H9 (cell line): Measurements from ENCODE around the gene LMNTD2. TPM values are rescaled to one million over a fixed set of nuclear protein-coding genes. Genes with fewer than 3 reads are reported as not detected.

Experiments used
- DNase-seq: peaks from one replicate; pipeline ENCODE4 v3.0.0-alpha.2; 2017
- H2AFZ ChIP-seq: one replicate; pipeline ENCODE4 v1.6.1; 2013; ENCODE audit warnings: mild to moderate bottlenecking, low read length, control low read depth, moderate library complexity
- H2AK5ac ChIP-seq: 2 replicates; pipeline ENCODE4 v1.6.1; 2013; ENCODE audit warnings: low read length, control low read depth, mixed read lengths; ENCODE audit not compliant: insufficient read length
- H2BK120ac ChIP-seq: one replicate; pipeline ENCODE4 v1.6.1; 2013; ENCODE audit warnings: low read depth, mild to moderate bottlenecking, low read length, control low read depth, inconsistent platforms; ENCODE audit not compliant: poor library complexity, severe bottlenecking
- H2BK12ac ChIP-seq: 2 replicates; pipeline ENCODE4 v1.6.1; 2013; ENCODE audit warnings: low read length, control low read depth, mixed read lengths, low read depth; ENCODE audit not compliant: insufficient read length
- H2BK15ac ChIP-seq: 2 replicates; pipeline ENCODE4 v1.6.1; 2013; ENCODE audit warnings: low read depth, low read length, control low read depth
- H2BK20ac ChIP-seq: one replicate; pipeline ENCODE4 v1.6.1; 2013; ENCODE audit warnings: low read depth, mild to moderate bottlenecking, low read length, control low read depth, inconsistent platforms; ENCODE audit not compliant: poor library complexity, severe bottlenecking
- H2BK5ac ChIP-seq: 2 replicates; pipeline ENCODE4 v1.6.1; 2013; ENCODE audit warnings: low read length, control low read depth, mixed read lengths; ENCODE audit not compliant: insufficient read length
- H3K14ac ChIP-seq: 2 replicates; pipeline ENCODE4 v1.6.1; 2013; ENCODE audit warnings: low read length, control low read depth; ENCODE audit not compliant: insufficient read depth
- H3K18ac ChIP-seq: 2 replicates; pipeline ENCODE4 v1.6.1; 2013; ENCODE audit warnings: low read depth, mild to moderate bottlenecking, mixed read lengths, low read length, control low read depth; ENCODE audit not compliant: insufficient read length
- H3K23ac ChIP-seq: 2 replicates; pipeline ENCODE4 v1.6.1; 2013; ENCODE audit warnings: low read length, control low read depth, mixed read lengths, low read depth; ENCODE audit not compliant: insufficient read length
- H3K23me2 ChIP-seq: 2 replicates; pipeline ENCODE4 v1.6.1; 2013; ENCODE audit warnings: low read depth, mild to moderate bottlenecking, mixed read lengths, low read length, control low read depth; ENCODE audit not compliant: insufficient read length, poor library complexity, severe bottlenecking
- H3K27ac ChIP-seq: 2 replicates; pipeline ENCODE4 v1.5.1; 2013; ENCODE audit warnings: low read length, control low read depth, mixed read lengths, low read depth; ENCODE audit not compliant: insufficient read length
- H3K27me3 ChIP-seq: 2 replicates; pipeline ENCODE4 v1.6.1; 2013; ENCODE audit warnings: low read length, control low read depth, inconsistent platforms; ENCODE audit not compliant: insufficient read depth
- H3K4ac ChIP-seq: 2 replicates; pipeline ENCODE4 v1.6.1; 2013; ENCODE audit warnings: low read depth, mild to moderate bottlenecking, control low read depth, inconsistent platforms, low read length, moderate library complexity
- H3K4me1 ChIP-seq: 2 replicates; pipeline ENCODE4 v1.6.1; 2013; ENCODE audit warnings: low read length, control low read depth, inconsistent platforms; ENCODE audit not compliant: insufficient read depth
- H3K4me2 ChIP-seq: 2 replicates; pipeline ENCODE4 v1.6.1; 2013; ENCODE audit warnings: low read length, control low read depth, mixed read lengths; ENCODE audit not compliant: insufficient read length, insufficient read depth
- H3K56ac ChIP-seq: 2 replicates; pipeline ENCODE4 v1.6.1; 2013; ENCODE audit warnings: low read depth, mild to moderate bottlenecking, mixed read lengths, low read length, control low read depth; ENCODE audit not compliant: insufficient read length
- H3K79me1 ChIP-seq: 2 replicates; pipeline ENCODE4 v1.6.1; 2013; ENCODE audit warnings: low read depth, mild to moderate bottlenecking, moderate library complexity, low read length, control low read depth, inconsistent platforms; ENCODE audit not compliant: insufficient read depth, poor library complexity, severe bottlenecking
- H3K79me2 ChIP-seq: 2 replicates; pipeline ENCODE4 v1.6.1; 2013; ENCODE audit warnings: low read length, control low read depth, inconsistent platforms; ENCODE audit not compliant: insufficient read depth
- H3K9ac ChIP-seq: 2 replicates; pipeline ENCODE4 v1.6.1; 2013; ENCODE audit warnings: low read length, control low read depth, mixed read lengths; ENCODE audit not compliant: insufficient read length; ENCODE audit errors: extremely low read depth
- H3K9me3 ChIP-seq: one replicate; pipeline ENCODE4 v1.6.1; 2013; ENCODE audit warnings: low read depth, low read length, inconsistent platforms; ENCODE audit not compliant: control insufficient read depth
- H3T11ph ChIP-seq: one replicate; pipeline ENCODE4 v1.6.1; 2013; ENCODE audit warnings: mild to moderate bottlenecking, low read length, control low read depth, inconsistent platforms
- H4K20me1 ChIP-seq: one replicate; pipeline ENCODE4 v1.6.1; 2013; ENCODE audit not compliant: control insufficient read depth, insufficient read length, insufficient read depth
- H4K5ac ChIP-seq: 2 replicates; pipeline ENCODE4 v1.6.1; 2013; ENCODE audit warnings: low read depth, mild to moderate bottlenecking, mixed read lengths, low read length, control low read depth; ENCODE audit not compliant: insufficient read length
- H4K8ac ChIP-seq: replicated peaks from 2 replicates; pipeline ENCODE4 v1.6.1; 2013; ENCODE audit warnings: low read length, control low read depth, mixed read lengths, low read depth; ENCODE audit not compliant: insufficient read length
- H4K91ac ChIP-seq: 2 replicates; pipeline ENCODE4 v1.6.1; 2013; ENCODE audit warnings: low read depth, mild to moderate bottlenecking, moderate library complexity, mixed read lengths, low read length, control low read depth; ENCODE audit not compliant: insufficient read length
- H3K27ac Mint-ChIP-seq, 3 experiments: 2 replicates in 2 of 3; 3 replicates in 1 of 3; pipeline ENCODE4 v1.8.0; 2020 to 2021; ENCODE audit warnings: mixed read lengths in 3 of 3, mild to moderate bottlenecking in 1 of 3, moderate library complexity in 1 of 3
- H3K27me3 Mint-ChIP-seq: 2 replicates; pipeline ENCODE4 v1.8.0; 2021; ENCODE audit warnings: low read depth, mild to moderate bottlenecking, moderate library complexity, mixed read lengths
- H3K36me3 Mint-ChIP-seq, 3 experiments: 2 replicates in 2 of 3; 3 replicates in 1 of 3; pipeline ENCODE4 v1.8.0; 2020 to 2021; ENCODE audit warnings: low read depth in 3 of 3, mixed read lengths in 3 of 3; ENCODE audit not compliant: insufficient read depth in 1 of 3
- H3K4me1 Mint-ChIP-seq, 2 experiments: 2 replicates each; pipeline ENCODE4 v1.8.0; 2020; ENCODE audit warnings: mixed read lengths in 2 of 2
- H3K4me3 Mint-ChIP-seq, 2 experiments: 2 replicates in 1 of 2; 3 replicates in 1 of 2; pipeline ENCODE4 v1.8.0; 2020 to 2021; ENCODE audit warnings: mild to moderate bottlenecking in 2 of 2, mixed read lengths in 2 of 2, moderate library complexity in 1 of 2
- H3K9me3 Mint-ChIP-seq, 2 experiments: 2 replicates in 1 of 2; 3 replicates in 1 of 2; pipeline ENCODE4 v1.8.0; 2020; ENCODE audit warnings: mild to moderate bottlenecking in 2 of 2, mixed read lengths in 2 of 2, moderate library complexity in 1 of 2
- WGBS: extraction: QIAGEN DNeasy Blood & Tissue Kit; methylation state at CpG from one replicate; pipeline ENCODE4 v1.1.7; 2013; ENCODE audit warnings: missing lambda C conversion rate, low lambda C conversion rate, mixed read lengths; ENCODE audit not compliant: insufficient read length; ENCODE audit errors: extremely low coverage; 5-methylcytosine and 5-hydroxymethylcytosine counted together
- total RNA-seq: library from RNA; stranded (reverse); gene quantifications from 2 replicates; pipeline ENCODE4 v1.2.1, GENCODE V29; 2021
- TF ChIP-seq, protein P1 (sequence below): fragments of 200-600 bp; sonication (generic); conservative IDR thresholded peaks from 3 replicates; pipeline ENCODE4 v1.8.0; 2021; ENCODE audit warnings: antibody characterized with exemption, mild to moderate bottlenecking

The LMNTD2 gene
- total RNA-seq, 1 experiment from 2014 or later: 4.7 TPM

DNA sequence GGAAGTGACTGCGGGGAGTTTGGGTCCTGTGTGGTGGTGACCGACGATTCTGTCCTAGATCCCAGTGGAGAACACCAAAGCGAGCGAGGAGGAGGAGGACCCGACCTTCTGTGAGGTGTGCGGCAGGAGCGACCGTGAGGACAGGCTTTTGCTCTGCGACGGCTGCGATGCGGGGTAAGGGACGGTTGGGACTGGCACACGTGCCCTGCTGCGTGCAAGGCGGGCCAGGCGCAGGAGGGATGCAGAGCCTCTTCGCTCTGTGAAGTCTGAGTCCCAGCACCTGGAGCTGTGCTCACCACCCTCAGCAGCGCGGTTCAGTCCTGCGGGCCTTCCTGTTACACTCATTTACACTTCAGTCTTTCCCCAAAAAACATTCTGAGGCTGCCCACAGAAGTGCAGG is 32.0 kb upstream of the LMNTD2 start:
- Histone ChIP-seq H3K9me3 (no peaks in the 10 kb centered on the region), H2BK15ac (no peak overlapping the region), H4K20me1 (no peaks in the 10 kb centered on the region), H3K27ac (no peak overlapping the region), H3K79me2 (no peaks in the 10 kb centered on the region; the same call in 1 of the 2 replicates), H2BK20ac (no peak overlapping the region), H4K5ac (no peak overlapping the region), H3K14ac (no peak overlapping the region), H2BK5ac (no peak overlapping the region), H3K23ac (no peak overlapping the region), H3K23me2 (no peaks in the 10 kb centered on the region), H2AFZ (no peak overlapping the region), H3K4me2 (no peak overlapping the region), H3K56ac (no peak overlapping the region), H3K9ac (no peak overlapping the region), H2BK120ac (no peak overlapping the region), H2BK12ac (no peak overlapping the region), H3K4me1 (no peaks in the 10 kb centered on the region), H3K79me1 (peaks cover 4% of the 10 kb centered on the region), H4K8ac (no peak overlapping the region), H3K18ac (no peak overlapping the region), H3K27me3 (no peaks in the 10 kb centered on the region), H3K4ac (no peak overlapping the region), H4K91ac (no peak overlapping the region), H2AK5ac (no peak overlapping the region), H3T11ph (no peak overlapping the region)
- TF ChIP-seq, protein P1, sequence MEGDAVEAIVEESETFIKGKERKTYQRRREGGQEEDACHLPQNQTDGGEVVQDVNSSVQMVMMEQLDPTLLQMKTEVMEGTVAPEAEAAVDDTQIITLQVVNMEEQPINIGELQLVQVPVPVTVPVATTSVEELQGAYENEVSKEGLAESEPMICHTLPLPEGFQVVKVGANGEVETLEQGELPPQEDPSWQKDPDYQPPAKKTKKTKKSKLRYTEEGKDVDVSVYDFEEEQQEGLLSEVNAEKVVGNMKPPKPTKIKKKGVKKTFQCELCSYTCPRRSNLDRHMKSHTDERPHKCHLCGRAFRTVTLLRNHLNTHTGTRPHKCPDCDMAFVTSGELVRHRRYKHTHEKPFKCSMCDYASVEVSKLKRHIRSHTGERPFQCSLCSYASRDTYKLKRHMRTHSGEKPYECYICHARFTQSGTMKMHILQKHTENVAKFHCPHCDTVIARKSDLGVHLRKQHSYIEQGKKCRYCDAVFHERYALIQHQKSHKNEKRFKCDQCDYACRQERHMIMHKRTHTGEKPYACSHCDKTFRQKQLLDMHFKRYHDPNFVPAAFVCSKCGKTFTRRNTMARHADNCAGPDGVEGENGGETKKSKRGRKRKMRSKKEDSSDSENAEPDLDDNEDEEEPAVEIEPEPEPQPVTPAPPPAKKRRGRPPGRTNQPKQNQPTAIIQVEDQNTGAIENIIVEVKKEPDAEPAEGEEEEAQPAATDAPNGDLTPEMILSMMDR: no peak
- no peak overlapping the region for H3K4me3 Mint-ChIP-seq
- no CpG with 5 or more reads among the region's 22 CpGs for WGBS
- H3K4me1 Mint-ChIP-seq: no peaks in the 10 kb centered on the region
- no peaks in the 10 kb centered on the region; a peak in 1 of 5 replicates for H3K9me3 Mint-ChIP-seq
- peak overlapping the region in 2 of 3 experiments; percentile 69 to 73; a peak in 2 of 7 replicates for H3K27ac Mint-ChIP-seq
- no peak for DNase-seq
- H3K27me3 Mint-ChIP-seq: 0 out of 2 replicates have a peak, but pooled peaks cover 2% of the 10 kb centered on the region
- H3K36me3 Mint-ChIP-seq: peaks cover 63 to 93% (median 92%) of the 10 kb centered on the region in 3 experiments
